SK-N-SH treated with all-trans-retinoic acid at 6 μM for 48 hours (cell line): Measurements from ENCODE around the gene FCAR.

Experiments used
- ATAC-seq: fragments of 200-7000 bp; cut with Tn5 transposase; 3 replicates; pipeline ENCODE4 v1.9.1; 2020; ENCODE audit warnings: mild to moderate bottlenecking, moderate library complexity
- ARNTL ChIP-seq: fragments of 450-650 bp; formaldehyde crosslinking; IDR thresholded peaks from 2 replicates; pipeline ENCODE4 v1.5.0; 2020; ENCODE audit warnings: low read depth, mild to moderate bottlenecking, moderate library complexity, borderline replicate concordance
- BACH2 ChIP-seq: fragments of 250-450 bp; sonication (Bioruptor Pico); IDR thresholded peaks from 2 replicates; pipeline ENCODE4 v1.9.0; 2021; ENCODE audit warnings: mild to moderate bottlenecking, borderline replicate concordance
- CREB5 ChIP-seq: fragments of 250-450 bp; sonication (Bioruptor Pico); IDR thresholded peaks from 2 replicates; pipeline ENCODE4 v1.5.1; 2020; ENCODE audit warnings: low read depth, mild to moderate bottlenecking, moderate library complexity
- CSDC2 ChIP-seq: fragments of 250-450 bp; sonication (Bioruptor Pico); IDR thresholded peaks from 2 replicates; pipeline ENCODE4 v1.5.0; 2020; ENCODE audit warnings: mild to moderate bottlenecking, moderate library complexity
- CSRNP3 ChIP-seq: fragments of 250-450 bp; sonication (Bioruptor Pico); IDR thresholded peaks from 2 replicates; pipeline ENCODE4 v1.5.1; 2021; ENCODE audit warnings: mild to moderate bottlenecking, moderate library complexity
- ESRRG ChIP-seq: fragments of 250-450 bp; sonication (Bioruptor Pico); IDR thresholded peaks from 2 replicates; pipeline ENCODE4 v1.6.1; 2021; ENCODE audit warnings: mild to moderate bottlenecking
- GLIS3 ChIP-seq: fragments of 250-450 bp; sonication (Bioruptor Pico); IDR thresholded peaks from 2 replicates; pipeline ENCODE4 v1.5.0; 2020; ENCODE audit warnings: mild to moderate bottlenecking, moderate library complexity
- ISL1 ChIP-seq: fragments of 250-450 bp; sonication (Bioruptor Pico); IDR thresholded peaks from 2 replicates; pipeline ENCODE4 v2.1.2; 2022; ENCODE audit warnings: mild to moderate bottlenecking, moderate library complexity
- OSR1 ChIP-seq: fragments of 250-450 bp; sonication (Bioruptor Pico); IDR thresholded peaks from 2 replicates; pipeline ENCODE4 v1.8.0; 2022; ENCODE audit warnings: moderate library complexity, mild to moderate bottlenecking, inconsistent platforms
- POU6F1 ChIP-seq: fragments of 250-450 bp; sonication (Bioruptor Pico); IDR thresholded peaks from 2 replicates; pipeline ENCODE4 v1.8.0; 2021; ENCODE audit warnings: low read depth, mild to moderate bottlenecking, moderate library complexity, borderline replicate concordance
- PPARA ChIP-seq: fragments of 250-450 bp; sonication (Bioruptor Pico); IDR thresholded peaks from 2 replicates; pipeline ENCODE4 v1.5.0; 2020; ENCODE audit warnings: mild to moderate bottlenecking, borderline replicate concordance
- RARB ChIP-seq: fragments of 250-450 bp; sonication (Bioruptor Pico); IDR thresholded peaks from 2 replicates; pipeline ENCODE4 v1.8.0; 2021; ENCODE audit warnings: mild to moderate bottlenecking, moderate library complexity
- SNAI2 ChIP-seq: fragments of 250-450 bp; sonication (Bioruptor Pico); IDR thresholded peaks from 2 replicates; pipeline ENCODE4 v1.5.0; 2020; ENCODE audit warnings: mild to moderate bottlenecking, moderate library complexity
- TOX ChIP-seq: fragments of 250-450 bp; sonication (Bioruptor Pico); IDR thresholded peaks from 2 replicates; pipeline ENCODE4 v1.8.0; 2021; ENCODE audit warnings: mild to moderate bottlenecking, moderate library complexity, borderline replicate concordance
- TSHZ2 ChIP-seq: fragments of 250-450 bp; sonication (Bioruptor Pico); IDR thresholded peaks from 2 replicates; pipeline ENCODE4 v1.5.0; 2020; ENCODE audit warnings: mild to moderate bottlenecking, moderate library complexity
- ZC3H10 ChIP-seq: fragments of 250-450 bp; sonication (Bioruptor Pico); IDR thresholded peaks from 2 replicates; pipeline ENCODE4 v1.5.1; 2021; ENCODE audit warnings: mild to moderate bottlenecking, moderate library complexity
- ZFP3 ChIP-seq: fragments of 250-450 bp; sonication (Bioruptor Pico); IDR thresholded peaks from 2 replicates; pipeline ENCODE4 v1.5.0; 2020; ENCODE audit warnings: mild to moderate bottlenecking, moderate library complexity
- ZFP30 ChIP-seq: fragments of 450-650 bp; formaldehyde crosslinking; IDR thresholded peaks from 2 replicates; pipeline ENCODE4 v1.5.0; 2022; ENCODE audit warnings: mild to moderate bottlenecking, moderate library complexity
- ZNF565 ChIP-seq: fragments of 450-650 bp; formaldehyde crosslinking; conservative IDR thresholded peaks from 2 replicates; pipeline ENCODE4 v1.5.0; 2020; ENCODE audit warnings: low read depth, mild to moderate bottlenecking, moderate library complexity
- ZNF70 ChIP-seq: fragments of 450-650 bp; formaldehyde crosslinking; IDR thresholded peaks from 2 replicates; pipeline ENCODE4 v1.5.0; 2020; ENCODE audit warnings: mild to moderate bottlenecking, moderate library complexity

FCAR gene

GRCh38 chr19:54918499-54918898 lies 44.5 kb downstream of the FCAR start:
- no peak for ATAC-seq
- TF ChIP-seq ZNF565 (CRISPR knock-in tag) (no peak), ESRRG (no peak), POU6F1 (CRISPR knock-in tag) (no peak), BACH2 (CRISPR knock-in tag) (no peak), PPARA (CRISPR knock-in tag) (no peak), GLIS3 (no peak), TOX (CRISPR knock-in tag) (no peak), ARNTL (CRISPR knock-in tag) (no peak), OSR1 (CRISPR knock-in tag) (no peak), ZC3H10 (CRISPR knock-in tag) (no peak), CSDC2 (CRISPR knock-in tag) (no peak), ZFP30 (CRISPR knock-in tag) (no peak), ZFP3 (CRISPR knock-in tag) (no peak)

- ATAC-seq = peak; percentile 33; the same call in 1 of the 3 replicates
These were observed 45.9 kb downstream of the FCAR start for GRCh38 chr19:54919646-54920563.

GRCh38 chr19:54921082-54921481 lies 47.0 kb downstream of the FCAR start:
- TF ChIP-seq ZFP3 (CRISPR knock-in tag) (no peak), CSDC2 (CRISPR knock-in tag) (no peak), TSHZ2 (no peak), TOX (CRISPR knock-in tag) (no peak), ARNTL (CRISPR knock-in tag) (no peak), OSR1 (CRISPR knock-in tag) (no peak), RARB (CRISPR knock-in tag) (no peak), POU6F1 (CRISPR knock-in tag) (no peak), SNAI2 (CRISPR knock-in tag) (no peak), CSRNP3 (no peak), PPARA (CRISPR knock-in tag) (no peak), ISL1 (CRISPR knock-in tag) (no peak), ESRRG (no peak), GLIS3 (no peak), ZC3H10 (CRISPR knock-in tag) (no peak), CREB5 (no peak), ZNF70 (CRISPR knock-in tag) (no peak)
- ATAC-seq = no peak
